Ascending aorta (tissue), 2 donors: ENCODE results near the gene POLR1G. TPM values are rescaled to one million over a fixed set of nuclear protein-coding genes. Genes with fewer than 3 reads are reported as not detected.

Experiments
- DNase-seq, 2 donors: peaks; one replicate each; pipeline ENCODE4 v3.0.0-alpha.2; 2019; ENCODE audit warnings: low spot score in 2 of 2
- H3K27ac ChIP-seq, 2 donors: fragments of 200-600 bp; sonication (generic); one replicate each; pipeline ENCODE4 v1.5.1; 2016 to 2017; ENCODE audit warnings: mild to moderate bottlenecking in 1 of 2
- H3K27me3 ChIP-seq: fragments of 200-600 bp; sonication (generic); one replicate; pipeline ENCODE4 v1.5.1; 2017
- H3K36me3 ChIP-seq, 2 donors: fragments of 200-600 bp; sonication (generic); one replicate each; pipeline ENCODE4 v1.5.1; 2016
- H3K4me1 ChIP-seq, 2 donors: fragments of 200-600 bp; sonication (generic); one replicate each; pipeline ENCODE4 v1.5.1; 2016 to 2017; ENCODE audit warnings: mild to moderate bottlenecking in 1 of 2
- H3K4me3 ChIP-seq, 2 donors: fragments of 200-600 bp; sonication (generic); one replicate each; pipeline ENCODE4 v1.5.1; 2016 to 2017; ENCODE audit warnings: mild to moderate bottlenecking in 1 of 2
- H3K9me3 ChIP-seq, 2 donors: fragments of 200-600 bp; sonication (generic); one replicate each; pipeline ENCODE4 v1.5.1; 2016
- CTCF ChIP-seq, 3 experiments: fragments of 200-600 bp in 2 of 3; fragments of 450-650 bp in 1 of 3; sonication (generic) in 2 of 3; IDR thresholded peaks; one replicate each; pipeline ENCODE4 v1.5.1; 2016 to 2019; ENCODE audit warnings: antibody characterized with exemption in 3 of 3, mild to moderate bottlenecking in 1 of 3, moderate library complexity in 1 of 3
- intact Hi-C: fragments of 100-400 bp; cut with DNase I; formaldehyde crosslinking; loops from one replicate; pipeline ENCODE4 v1.15.1; 2023
- total RNA-seq: library from RNA; depleted of rRNA; stranded (reverse); fragments of >200 nt; gene quantifications from one replicate; pipeline ENCODE4 v1.1.0, GENCODE V29; 2016

Gene POLR1G
- total RNA-seq, 1 donor from 2014 or later = 3.7 TPM

GRCh38 chr19:45413497-45413896 lies 7.1 kb downstream of the POLR1G start:
- Histone ChIP-seq H3K4me1 (no peaks in the 10 kb centered on the region), H3K27me3 (no peaks in the 10 kb centered on the region), H3K9me3 (no peaks in the 10 kb centered on the region), H3K4me3 (no peak overlapping the region), H3K36me3 (peaks cover 57 to 67% of the 10 kb centered on the region in 2 donors), H3K27ac (no peak overlapping the region)
- no peak for TF ChIP-seq CTCF (IDR thresholded peaks at IDR 0.05)
- no peak for DNase-seq
- intact Hi-C loops = no loop called here

DNA sequence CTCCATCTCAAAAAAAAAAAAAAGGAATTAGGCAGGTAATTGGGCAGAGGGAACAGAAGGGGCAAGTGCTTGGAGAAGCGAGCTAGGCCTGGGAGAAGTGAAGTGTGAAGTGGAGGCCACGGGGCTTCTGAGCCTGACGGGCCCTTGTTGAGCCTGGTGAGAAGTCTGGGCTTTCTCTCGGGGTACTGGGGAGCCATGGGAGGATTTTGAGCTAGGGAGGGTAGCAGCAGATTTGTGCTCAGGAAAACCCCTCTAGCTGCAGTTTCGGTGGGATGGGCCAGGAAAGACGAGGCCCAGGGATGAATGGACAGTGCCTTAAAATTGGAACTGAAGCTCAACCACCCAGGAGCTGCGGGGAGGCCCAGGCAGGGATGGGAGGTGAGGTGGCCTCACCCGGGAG lies 8.0 kb downstream of the POLR1G start:
- Histone ChIP-seq H3K9me3 (no peaks in the 10 kb centered on the region), H3K36me3 (peaks cover 57 to 77% of the 10 kb centered on the region in 2 donors), H3K27me3 (no peaks in the 10 kb centered on the region), H3K4me1 (no peaks in the 10 kb centered on the region), H3K4me3 (no peak overlapping the region), H3K27ac (no peak overlapping the region)
- intact Hi-C loops = no loop called here
- DNase-seq = no peak
- TF ChIP-seq CTCF (IDR thresholded peaks at IDR 0.05) = no peak

- H3K36me3 ChIP-seq = peaks cover 54 to 77% of the 10 kb centered on the region in 2 donors
- no peak overlapping the region for H3K4me3 ChIP-seq
- TF ChIP-seq CTCF (IDR thresholded peaks at IDR 0.05) = no peak
These were observed 10.7 kb downstream of the POLR1G start for GRCh38 chr19:45417151-45417550.

GRCh38 chr19:45418802-45419201 lies 12.4 kb downstream of the POLR1G start:
- TF ChIP-seq CTCF (IDR thresholded peaks at IDR 0.05) = no peak
- Histone ChIP-seq H3K27me3 (no peaks in the 10 kb centered on the region), H3K27ac (no peak overlapping the region), H3K4me1 (peaks cover 0 to 6% of the 10 kb centered on the region in 2 donors), H3K4me3 (no peak overlapping the region), H3K9me3 (no peaks in the 10 kb centered on the region), H3K36me3 (peaks cover 39 to 61% of the 10 kb centered on the region in 2 donors)
- intact Hi-C loops = no loop called here
- DNase-seq = no peak

More at GRCh38 chr19:45417151-45417550, 10.7 kb downstream of the POLR1G start:
- no peak overlapping the region for H3K27ac ChIP-seq
- no peaks in the 10 kb centered on the region for H3K9me3 ChIP-seq
- DNase-seq = no peak
- H3K27me3 ChIP-seq = no peaks in the 10 kb centered on the region
- H3K4me1 ChIP-seq = no peaks in the 10 kb centered on the region
- intact Hi-C loops = no loop called here

DNA sequence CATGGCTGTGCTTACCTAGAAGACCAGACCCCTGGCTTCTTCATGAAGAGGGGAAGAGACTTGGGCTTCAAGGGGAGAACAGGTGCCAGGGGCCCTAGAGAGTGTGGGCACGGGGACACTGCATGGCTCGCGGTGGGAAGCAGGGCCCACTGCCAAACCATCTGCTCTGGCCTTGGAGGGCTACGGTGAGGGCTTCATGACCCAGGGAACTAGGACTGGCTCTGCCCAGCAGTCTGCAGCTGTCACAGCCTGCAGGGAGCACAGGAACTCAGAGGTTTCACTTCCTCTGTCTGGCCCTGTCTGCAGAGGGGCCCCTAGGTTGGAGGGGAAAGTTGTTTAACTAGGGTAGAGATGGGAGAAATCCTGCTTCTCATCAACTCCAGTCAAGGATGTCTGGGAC lies 13.0 kb downstream of the POLR1G start:
- DNase-seq = no peak
- Histone ChIP-seq H3K4me1 (peaks cover 0 to 9% of the 10 kb centered on the region in 2 donors), H3K9me3 (no peaks in the 10 kb centered on the region), H3K27me3 (no peaks in the 10 kb centered on the region), H3K27ac (no peak overlapping the region), H3K36me3 (peaks cover 34 to 55% of the 10 kb centered on the region in 2 donors), H3K4me3 (no peak overlapping the region)
- intact Hi-C loops = no loop called here
- no peak for TF ChIP-seq CTCF (IDR thresholded peaks at IDR 0.05)

DNA sequence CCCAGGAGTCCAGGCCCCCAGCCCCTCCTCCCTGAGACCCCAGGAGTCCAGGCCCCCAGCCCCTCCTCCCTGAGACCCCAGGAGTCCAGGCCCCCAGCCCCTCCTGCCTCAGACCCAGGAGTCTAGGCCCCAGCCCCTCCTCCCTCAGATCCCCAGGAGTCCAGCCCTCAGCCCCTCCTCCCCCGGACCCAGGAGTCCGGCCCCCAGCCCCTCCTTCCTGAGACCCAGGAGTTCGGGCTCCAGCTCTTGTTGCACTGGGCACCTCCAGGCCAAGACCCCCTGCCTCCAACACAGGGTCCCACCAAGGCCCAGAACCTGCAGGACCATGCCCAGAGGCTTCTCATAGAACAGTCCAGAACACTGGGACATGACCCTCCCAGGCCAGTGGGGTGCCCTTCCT lies 13.5 kb downstream of the POLR1G start:
- peaks cover 29 to 50% of the 10 kb centered on the region in 2 donors for H3K36me3 ChIP-seq
- no peaks in the 10 kb centered on the region for H3K9me3 ChIP-seq
- no peak overlapping the region for H3K4me3 ChIP-seq
- H3K27me3 ChIP-seq = no peaks in the 10 kb centered on the region
- peaks cover 0 to 12% of the 10 kb centered on the region in 2 donors for H3K4me1 ChIP-seq
- H3K27ac ChIP-seq = no peak overlapping the region
- intact Hi-C loops = loop anchor here (10.0 kb wide), 1 partner anchor 215 kb away; the partner anchor contains the start of gene EML2
- no peak for DNase-seq
- TF ChIP-seq CTCF (IDR thresholded peaks at IDR 0.05) = no peak
